HG03354 (cell line): ENCODE data around the gene GOT1.

ENCODE experiments used
- ATAC-seq: cut with Tn5 transposase; IDR thresholded peaks from one replicate; pipeline ENCODE4 v1.9.1; 2021; ENCODE audit warnings: mild to moderate bottlenecking; ENCODE audit not compliant: unreplicated experiment, poor library complexity, severe bottlenecking

The GOT1 gene

GRCh38 chr10:99430451-99431189 is at the start of gene GOT1:
Gene GOT1 (minus strand): TSS chr10:99430624. CDS start chr10:99430565, 59 bp downstream.
- ATAC-seq, result peak; percentile 95

GRCh38 chr10:99470327-99470726 is 39.9 kb upstream of the GOT1 start:
- ATAC-seq, result no peak

DNA sequence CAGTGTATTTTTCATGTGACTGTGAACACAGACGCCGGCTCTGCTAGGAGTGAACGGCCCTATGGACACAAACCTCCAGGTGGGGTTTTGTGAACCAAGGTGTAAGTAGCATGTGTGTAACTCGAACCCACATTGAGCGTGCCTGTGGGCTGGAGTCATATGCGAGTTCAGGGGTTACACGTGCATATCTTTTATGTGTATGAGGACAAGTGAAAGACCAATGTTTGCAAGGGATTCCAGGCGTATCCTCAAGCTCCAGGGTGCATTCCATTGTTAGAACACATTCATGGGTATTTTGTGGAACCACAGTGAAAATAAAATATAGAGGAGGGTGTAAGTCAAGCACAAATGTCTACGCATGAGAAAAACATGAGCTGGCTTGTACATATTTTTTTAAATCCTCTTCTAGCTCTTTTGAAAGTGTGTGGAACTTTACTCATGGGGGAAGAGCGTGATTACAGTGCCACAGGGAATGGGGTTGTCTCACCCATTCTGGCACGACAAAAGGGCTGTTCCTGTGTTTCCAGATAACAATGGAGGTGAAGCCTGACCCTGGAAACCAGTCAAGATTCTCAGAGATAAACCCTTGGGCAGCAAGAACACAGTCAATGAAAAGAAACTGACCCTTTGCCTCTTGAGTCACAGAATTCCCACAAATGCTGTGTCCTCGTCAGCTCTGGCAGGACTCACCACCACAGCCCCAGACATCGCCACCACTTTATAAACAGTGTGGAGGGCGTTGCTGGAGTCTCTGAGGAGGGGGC is 37.0 kb upstream of the GOT1 start:
- no peak for ATAC-seq

DNA sequence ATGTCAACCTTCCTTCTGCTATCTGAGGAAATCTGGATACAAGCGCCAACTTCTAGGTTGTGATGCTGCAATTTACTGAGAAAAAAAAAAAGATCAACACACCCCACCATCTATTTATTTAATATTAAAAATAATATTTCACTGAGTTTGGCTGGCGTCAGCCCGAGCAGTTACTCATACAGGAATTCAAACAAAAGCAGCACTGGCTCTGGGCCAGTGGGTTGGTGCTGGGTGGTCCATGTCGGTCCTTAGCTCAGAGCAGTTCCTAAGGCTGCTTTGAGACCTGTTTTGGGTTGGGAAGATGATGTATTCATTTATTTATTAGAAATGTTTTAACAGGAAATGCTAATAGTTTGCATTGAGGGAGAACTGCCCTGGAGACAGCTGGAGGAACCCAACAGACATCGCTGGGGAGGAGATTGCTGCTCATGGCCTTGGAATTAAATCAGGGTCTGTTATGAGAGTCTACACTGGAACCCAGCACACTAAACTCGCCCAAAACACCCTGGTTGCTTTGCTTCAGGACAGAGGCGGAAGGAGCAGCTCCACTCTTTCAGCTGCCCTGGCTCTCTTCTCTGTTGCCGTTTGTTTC is 36.3 kb upstream of the GOT1 start:
- no peak for ATAC-seq

- no peak for ATAC-seq
Observed at GRCh38 chr10:99461230-99461629, 30.8 kb upstream of the GOT1 start.

DNA sequence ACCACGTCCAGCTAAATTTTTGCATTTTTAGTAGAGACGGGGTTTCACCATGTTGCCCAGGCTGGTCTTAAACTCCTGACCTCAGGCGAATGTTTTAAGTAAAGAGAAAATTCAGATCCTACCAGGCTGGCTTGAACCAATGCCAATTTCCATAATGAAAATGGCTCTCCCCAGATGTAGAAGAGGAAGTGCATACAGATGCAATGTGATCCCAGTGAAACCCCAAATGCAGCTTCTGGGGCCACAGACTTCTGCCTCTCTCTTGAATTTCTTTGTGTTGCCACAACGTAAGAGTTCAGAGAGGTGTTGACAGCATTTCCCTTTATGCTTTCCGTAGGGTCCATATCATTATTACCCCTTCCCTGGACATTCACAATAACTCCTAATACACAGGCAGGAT is 29.6 kb upstream of the GOT1 start:
- no peak for ATAC-seq

DNA sequence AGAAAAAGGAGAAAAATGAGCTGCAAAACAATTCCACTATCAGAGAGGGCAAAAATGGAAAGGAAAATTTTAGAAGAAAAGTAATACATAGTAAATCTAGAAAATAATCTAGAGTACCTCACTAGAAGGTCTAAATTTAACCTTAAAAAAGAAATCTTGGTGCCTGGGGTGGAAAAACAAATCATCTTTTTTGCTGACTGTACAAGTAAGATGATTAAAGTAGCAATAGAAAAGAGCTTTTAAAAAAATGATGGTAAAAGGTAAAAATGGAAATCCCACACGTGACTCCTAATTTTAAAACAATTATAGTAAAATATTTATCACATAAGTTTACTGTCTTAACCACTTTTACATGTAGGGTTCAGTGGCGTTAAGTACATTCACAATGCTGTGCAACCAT is 28.8 kb upstream of the GOT1 start:
- no peak for ATAC-seq

DNA sequence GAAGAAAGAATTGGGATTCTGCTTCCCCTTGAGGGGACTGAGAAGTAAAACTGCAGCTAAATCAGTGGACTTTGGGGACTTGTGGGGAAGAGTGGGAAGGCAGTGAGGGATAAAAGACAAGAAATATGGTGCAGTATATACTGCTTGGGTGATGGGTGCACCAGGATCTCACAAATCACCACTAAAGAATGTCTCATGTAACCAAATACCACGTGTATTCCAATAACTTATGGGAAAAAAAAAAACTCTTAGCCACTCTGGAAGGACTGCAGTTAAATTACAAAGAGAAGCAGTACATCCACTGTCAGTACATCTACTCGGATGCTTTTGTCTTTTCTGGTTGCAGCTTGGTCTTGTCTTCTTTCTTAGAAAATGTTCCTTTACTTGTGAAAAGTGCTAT is 27.4 kb upstream of the GOT1 start:
- no peak for ATAC-seq

DNA sequence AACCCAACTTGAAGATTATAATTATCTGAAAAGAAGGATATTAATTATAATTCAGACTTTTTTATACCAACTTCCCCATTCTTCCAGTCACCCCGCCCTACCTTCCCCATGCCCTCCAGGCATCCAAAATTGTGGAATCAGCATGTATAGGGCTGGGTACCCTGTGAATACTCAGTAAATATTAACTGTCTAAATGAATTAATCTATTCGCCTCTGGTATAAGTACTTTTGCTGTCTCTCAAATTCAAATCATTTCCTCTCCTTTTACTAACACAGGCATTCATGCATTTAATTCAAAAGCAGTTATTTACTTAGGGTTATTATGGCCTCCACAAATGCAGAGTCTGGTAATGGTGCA is 26.5 kb upstream of the GOT1 start:
- no peak for ATAC-seq

- no peak for ATAC-seq
Observed at GRCh38 chr10:99456207-99456930, 25.9 kb upstream of the GOT1 start.

- no peak for ATAC-seq
Observed at GRCh38 chr10:99451981-99452380, 21.6 kb upstream of the GOT1 start.

DNA sequence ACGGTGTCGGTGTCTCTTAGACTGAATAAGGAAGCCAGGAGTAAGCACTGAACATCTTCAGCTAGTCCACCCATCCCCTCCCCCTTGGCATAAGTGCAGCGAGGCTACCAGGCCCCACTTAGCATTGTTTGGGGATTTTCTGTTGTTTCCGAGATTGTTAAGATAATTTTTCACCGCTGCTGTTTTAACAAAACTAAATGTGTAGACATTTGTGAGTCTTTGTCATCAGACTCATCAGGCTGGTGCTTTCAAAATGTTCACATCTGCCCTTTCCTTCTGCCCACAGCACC is 21.0 kb upstream of the GOT1 start:
- ATAC-seq, result no peak

- no peak for ATAC-seq
Observed at GRCh38 chr10:99450624-99451498, 20.4 kb upstream of the GOT1 start.

- ATAC-seq, result no peak
Observed at GRCh38 chr10:99450156-99450555, 19.7 kb upstream of the GOT1 start.

DNA sequence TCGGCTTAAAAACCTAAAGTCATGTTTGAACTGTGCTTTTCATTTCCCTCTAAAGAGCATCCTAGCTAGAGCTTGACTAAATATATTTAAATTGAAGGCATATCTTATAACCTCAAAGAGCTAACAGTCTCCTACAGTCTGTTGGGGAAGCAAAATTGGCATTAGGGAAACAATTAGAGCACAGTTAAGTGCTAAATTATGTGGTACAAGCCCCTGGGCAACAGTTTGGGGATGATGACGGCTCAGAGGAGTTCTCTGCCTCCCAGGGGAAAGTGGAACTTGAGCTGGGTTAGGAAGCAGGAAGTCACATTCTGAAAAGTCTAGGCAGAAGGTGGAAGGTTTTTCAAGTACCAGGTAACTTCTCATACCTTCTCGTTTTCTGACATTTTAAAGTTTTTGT is 18.6 kb upstream of the GOT1 start:
- ATAC-seq, result no peak

GRCh38 chr10:99444383-99445045 is 14.1 kb upstream of the GOT1 start:
- ATAC-seq, result no peak

GRCh38 chr10:99443500-99443899 is 13.1 kb upstream of the GOT1 start:
- ATAC-seq, result no peak

- ATAC-seq, result no peak
Observed at GRCh38 chr10:99442394-99442793, 12.0 kb upstream of the GOT1 start.

- ATAC-seq, result no peak
Observed at GRCh38 chr10:99438890-99439289, 8.5 kb upstream of the GOT1 start.
